IgD-negative memory B cell (primary cell): ENCODE measurements around the gene TMEM119. TPM values are rescaled to one million over a fixed set of nuclear protein-coding genes. Genes with fewer than 3 reads are reported as not detected.
A peak's percentile ranks its signal among the peaks of the same experiment; 100 is the strongest.
"Not testable (repeated sequence)": the region's sequence is repeated elsewhere in the genome, so short reads cannot be mapped to it uniquely, and the experiment has no call there.

Experiments used
- H3K27ac Mint-ChIP-seq, 3 donors: one replicate each; pipeline ENCODE4 v1.8.0; 2020 to 2022; ENCODE audit warnings: mild to moderate bottlenecking in 3 of 3, mixed read lengths in 3 of 3, moderate library complexity in 1 of 3
- H3K27me3 Mint-ChIP-seq: one replicate; pipeline ENCODE4 v1.8.0; 2021; ENCODE audit warnings: mixed read lengths
- H3K36me3 Mint-ChIP-seq: one replicate; pipeline ENCODE4 v1.8.0; 2020; ENCODE audit warnings: mild to moderate bottlenecking, mixed read lengths
- H3K4me1 Mint-ChIP-seq, 3 donors: one replicate each; pipeline ENCODE4 v1.8.0; 2020 to 2022; ENCODE audit warnings: mixed read lengths in 3 of 3, mild to moderate bottlenecking in 1 of 3
- H3K4me3 Mint-ChIP-seq, 4 donors: one replicate each; pipeline ENCODE4 v1.8.0; 2020 to 2022; ENCODE audit warnings: mild to moderate bottlenecking in 4 of 4, mixed read lengths in 4 of 4, moderate library complexity in 3 of 4
- H3K9me3 Mint-ChIP-seq, 3 donors: one replicate each; pipeline ENCODE4 v1.8.0; 2020 to 2021; ENCODE audit warnings: mixed read lengths in 3 of 3, mild to moderate bottlenecking in 1 of 3
- polyA plus RNA-seq: library from polyadenylated mRNA; unstranded; fragments of 300-500 nt; fragmentation: Illumina TruSeq; gene quantifications from one replicate; pipeline ENCODE4 v1.2.3, GENCODE V29; 2021

TMEM119 gene
- polyA plus RNA-seq, 1 donor from 2014 or later: 0.33 TPM

DNA sequence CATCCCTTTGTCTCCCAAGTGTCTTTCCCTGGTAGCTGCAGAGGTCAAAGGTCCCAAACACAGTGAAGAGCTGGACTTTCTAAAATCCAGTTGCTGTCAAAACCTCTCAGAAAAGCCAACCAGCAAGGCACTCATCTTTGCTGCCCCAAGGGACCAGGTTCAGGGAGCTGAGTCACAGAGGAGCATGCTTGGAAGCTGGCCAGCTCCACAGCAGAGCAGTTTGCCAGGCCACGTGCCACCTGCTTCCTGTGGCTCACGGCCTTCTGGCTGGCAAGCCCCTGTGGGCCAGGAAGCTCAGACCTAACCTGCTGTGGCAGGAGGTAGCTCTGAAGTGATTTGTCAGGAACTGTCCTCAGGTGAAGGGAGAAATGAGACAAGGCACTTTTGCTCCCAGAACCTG lies 31.9 kb downstream of the TMEM119 start:
- peaks cover 42 to 57% (median 48%) of the 10 kb centered on the region in 3 donors for H3K4me1 Mint-ChIP-seq

GRCh38 chr12:108565146-108565545 lies 32.7 kb downstream of the TMEM119 start:
- Mint-ChIP-seq H3K27ac (peak overlapping the region in 2 of 3 donors; percentile 71 to 76), H3K9me3 (no peaks in the 10 kb centered on the region), H3K4me3 (peak overlapping the region in 1 of 4 donors; percentile 18), H3K27me3 (no peaks in the 10 kb centered on the region), H3K4me1 (peaks cover 38 to 51% (median 45%) of the 10 kb centered on the region in 3 donors), H3K36me3 (peaks cover 8% of the 10 kb centered on the region)

More for the DNA sequence above, 31.9 kb downstream of the TMEM119 start:
- Mint-ChIP-seq H3K27ac (peak overlapping the region; percentile 58 to 99 (median 76)), H3K27me3 (no peaks in the 10 kb centered on the region), H3K36me3 (peaks cover 10% of the 10 kb centered on the region), H3K4me3 (peak overlapping the region in 3 of 4 donors; percentile 23 to 81 (median 60)), H3K9me3 (no peaks in the 10 kb centered on the region)

- peaks cover 8% of the 10 kb centered on the region for H3K36me3 Mint-ChIP-seq
- H3K27ac Mint-ChIP-seq: peak overlapping the region in 1 of 3 donors; percentile 71
- H3K4me3 Mint-ChIP-seq: peak overlapping the region in 1 of 4 donors; percentile 97
- H3K9me3 Mint-ChIP-seq: no peaks in the 10 kb centered on the region
- H3K4me1 Mint-ChIP-seq: peaks cover 40 to 51% (median 45%) of the 10 kb centered on the region in 3 donors
- no peaks in the 10 kb centered on the region for H3K27me3 Mint-ChIP-seq
Measured at GRCh38 chr12:108564724-108565123, 33.2 kb downstream of the TMEM119 start.

GRCh38 chr12:108563804-108564151 lies 34.1 kb downstream of the TMEM119 start:
- no peaks in the 10 kb centered on the region for H3K9me3 Mint-ChIP-seq
- H3K27me3 Mint-ChIP-seq: no peaks in the 10 kb centered on the region
- peak overlapping the region; percentile 97 to 100 (median 100) for H3K4me3 Mint-ChIP-seq
- H3K36me3 Mint-ChIP-seq: peaks cover 6% of the 10 kb centered on the region
- peaks cover 36 to 50% (median 44%) of the 10 kb centered on the region in 3 donors for H3K4me1 Mint-ChIP-seq
- peak overlapping the region; percentile 97 to 99 (median 99) for H3K27ac Mint-ChIP-seq

DNA sequence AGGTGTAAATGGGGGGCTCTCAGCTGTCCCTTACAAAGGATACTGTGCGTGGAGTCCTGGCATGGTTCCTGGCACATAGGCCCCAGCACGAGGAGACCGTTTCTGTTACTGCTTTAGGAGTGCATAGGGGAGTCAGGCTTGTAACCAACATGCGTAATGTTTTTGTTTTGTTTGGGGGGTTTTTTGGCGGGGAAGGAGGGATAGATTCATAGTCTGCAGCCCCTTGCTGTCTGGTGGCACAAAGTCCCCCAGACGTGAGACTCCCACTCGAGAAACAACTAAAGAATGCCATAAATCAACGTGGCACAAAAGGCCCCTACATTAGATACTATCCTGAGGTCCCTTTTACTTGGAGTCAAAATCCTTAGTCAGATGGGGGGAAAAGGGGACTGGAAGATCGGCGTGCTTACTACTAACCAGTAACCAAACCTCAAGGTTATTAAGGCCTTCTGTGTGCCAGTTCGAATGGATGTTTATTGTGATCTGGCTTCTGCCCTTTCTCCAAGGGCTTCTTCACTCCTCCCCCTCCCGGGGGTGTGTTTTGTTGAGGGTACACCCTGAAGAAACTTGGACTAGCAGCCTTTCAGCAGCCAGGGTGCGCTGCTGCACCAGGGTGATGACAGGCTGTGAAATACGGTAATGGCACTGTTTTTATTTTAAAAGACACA lies 34.6 kb downstream of the TMEM119 start:
- H3K27me3 Mint-ChIP-seq: no peaks in the 10 kb centered on the region
- H3K9me3 Mint-ChIP-seq: no peaks in the 10 kb centered on the region
- H3K27ac Mint-ChIP-seq: peak overlapping the region; percentile 97 to 99 (median 99)
- H3K36me3 Mint-ChIP-seq: peaks cover 6% of the 10 kb centered on the region
- peaks cover 31 to 48% (median 41%) of the 10 kb centered on the region in 3 donors for H3K4me1 Mint-ChIP-seq
- peak overlapping the region; percentile 97 to 100 (median 100) for H3K4me3 Mint-ChIP-seq

DNA sequence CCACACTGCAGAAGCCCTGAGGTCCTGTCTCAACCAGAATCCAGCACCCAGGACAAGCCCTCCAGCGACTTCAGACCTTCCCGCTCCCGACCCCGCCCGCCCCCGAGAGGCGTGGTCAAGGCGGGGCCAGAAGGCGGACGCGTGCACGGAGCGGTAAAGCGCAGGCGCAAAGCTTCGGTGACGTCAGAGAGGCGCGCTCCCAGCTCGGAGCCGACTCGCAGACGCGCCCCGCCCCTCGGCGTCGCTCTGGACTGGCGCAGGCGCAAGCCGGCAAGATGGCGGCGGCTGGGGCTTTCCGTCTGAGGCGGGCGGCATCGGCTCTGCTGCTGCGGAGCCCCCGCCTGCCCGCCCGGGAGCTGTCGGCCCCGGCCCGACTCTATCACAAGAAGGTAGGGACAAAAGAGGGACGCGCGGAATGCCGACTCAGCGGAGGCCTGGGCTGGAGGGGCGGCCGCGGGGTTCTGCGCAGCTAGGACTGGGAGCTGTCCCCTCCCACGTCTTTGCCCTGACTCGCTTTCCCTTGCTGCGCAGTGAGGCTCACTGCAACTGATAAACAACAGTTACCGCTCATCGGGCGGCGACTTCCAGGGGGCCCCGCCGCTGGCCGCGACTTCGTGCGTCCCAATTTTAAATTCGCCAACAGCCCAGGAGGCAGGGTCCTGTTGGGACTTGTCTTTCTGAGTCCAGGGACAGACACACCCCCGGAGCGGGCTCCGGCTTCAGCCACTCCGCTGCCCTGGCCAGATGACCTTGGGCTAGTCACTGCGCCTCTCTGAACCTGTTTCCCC lies 35.3 kb downstream of the TMEM119 start, which contains the start of gene ISCU:
Gene ISCU (plus strand): TSS at position 249 of the 788 bp plus-strand sequence. CDS start 27 bp downstream, at position 276.
- H3K4me3 Mint-ChIP-seq: peak within 1 kb of the TSS; percentile 97 to 100 (median 100)
- no peaks in the 10 kb centered on the region for H3K27me3 Mint-ChIP-seq
- H3K27ac Mint-ChIP-seq: peak within 1 kb of the TSS; percentile 97 to 99 (median 99)
- H3K9me3 Mint-ChIP-seq: no peaks in the 10 kb centered on the region
- H3K4me1 Mint-ChIP-seq: peaks cover 24 to 44% (median 36%) of the 10 kb centered on the region in 3 donors
- H3K36me3 Mint-ChIP-seq: peaks cover 6% of the 10 kb centered on the region

DNA sequence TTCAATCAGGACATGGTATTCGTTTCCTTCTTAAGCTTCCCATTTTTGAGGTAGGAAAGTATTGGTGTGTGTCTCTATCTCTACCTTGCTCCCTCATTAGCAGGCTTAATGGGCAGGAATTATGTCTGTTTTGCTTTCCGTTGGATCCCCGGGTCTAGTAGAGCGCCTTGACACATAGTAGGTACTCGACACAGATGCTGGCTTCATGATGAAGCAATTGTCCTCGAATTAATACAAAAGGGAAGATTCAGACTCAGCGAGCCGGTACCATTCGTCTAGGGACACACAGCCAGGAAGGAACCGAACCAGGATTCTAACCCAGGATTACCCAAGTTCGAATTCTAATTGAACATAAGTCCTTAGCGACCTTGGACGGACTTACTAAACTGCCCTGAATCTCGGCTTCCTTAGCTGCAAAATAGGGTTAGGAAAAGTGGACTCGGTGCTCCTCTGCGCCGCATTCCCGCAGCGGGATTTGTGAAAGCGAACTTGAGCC lies 36.0 kb downstream of the TMEM119 start:
- H3K36me3 Mint-ChIP-seq: peaks cover 3% of the 10 kb centered on the region
- H3K9me3 Mint-ChIP-seq: no peaks in the 10 kb centered on the region
- H3K27ac Mint-ChIP-seq: peak overlapping the region; percentile 97 to 99 (median 99)
- H3K4me3 Mint-ChIP-seq: peak overlapping the region; percentile 97 to 100 (median 100)
- H3K4me1 Mint-ChIP-seq: peaks cover 23 to 41% (median 33%) of the 10 kb centered on the region in 3 donors
- no peaks in the 10 kb centered on the region for H3K27me3 Mint-ChIP-seq

DNA sequence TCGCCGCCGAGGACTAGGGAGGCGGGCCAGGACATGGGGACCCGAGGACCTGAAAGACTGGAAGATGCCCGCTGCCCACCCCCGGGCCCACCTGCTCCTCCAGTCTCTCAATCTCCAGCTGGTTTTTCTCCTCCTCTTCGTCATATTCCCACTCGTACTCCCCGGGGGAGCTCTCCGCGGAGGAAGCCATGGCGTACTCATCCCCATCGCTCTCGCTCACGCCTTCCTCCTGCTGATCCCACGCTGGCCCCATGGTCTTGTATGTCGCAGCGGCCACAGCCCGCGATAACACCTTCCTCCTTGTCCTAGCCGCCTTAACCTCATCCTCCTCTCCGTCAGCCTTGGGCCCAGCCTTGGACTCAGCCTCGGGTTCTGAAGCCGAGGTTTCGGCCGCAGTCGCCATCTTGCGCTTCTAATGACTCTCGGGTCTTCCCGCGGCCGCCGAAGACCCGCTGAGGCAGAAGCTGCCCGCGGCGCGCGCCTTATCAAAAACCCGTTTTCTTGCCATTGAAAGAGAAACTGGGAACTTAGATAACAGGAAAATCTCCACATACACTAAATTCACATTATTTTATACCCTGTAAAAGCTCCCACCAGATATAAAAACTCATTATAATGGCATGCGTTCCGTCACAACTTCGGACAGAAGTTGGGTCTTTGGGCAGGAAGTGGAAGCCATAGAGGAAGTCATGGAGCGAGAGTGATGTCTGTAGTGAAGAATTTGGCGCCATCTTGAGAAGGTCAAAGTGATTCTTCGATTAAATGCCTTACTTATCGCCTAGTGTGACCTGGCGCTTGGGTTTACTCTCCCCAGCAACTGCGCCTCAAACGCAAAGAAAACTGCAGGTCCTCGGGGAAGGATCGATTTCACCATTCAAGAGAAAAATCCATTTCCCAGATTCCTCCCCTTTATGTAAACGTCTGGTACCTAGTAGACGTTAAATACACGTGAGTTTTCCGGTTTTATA lies 36.8 kb downstream of the TMEM119 start, which contains the start of gene SART3:
Gene SART3 (minus strand): TSS at position 422 of the 968 bp plus-strand sequence. CDS start 19 bp downstream, at position 403.
- no peaks in the 10 kb centered on the region for H3K27me3 Mint-ChIP-seq
- H3K27ac Mint-ChIP-seq: peak within 1 kb of the TSS; percentile 97 to 99 (median 99)

GRCh38 chr12:108560321-108560721 lies 37.6 kb downstream of the TMEM119 start:
- Mint-ChIP-seq H3K9me3 (no peaks in the 10 kb centered on the region), H3K27ac (peak overlapping the region; percentile 97 to 99 (median 99)), H3K36me3 (no peaks in the 10 kb centered on the region), H3K4me3 (peak overlapping the region; percentile 97 to 100 (median 100)), H3K4me1 (peaks cover 32 to 44% (median 33%) of the 10 kb centered on the region in 3 donors), H3K27me3 (no peaks in the 10 kb centered on the region)

More for the DNA sequence above, 36.8 kb downstream of the TMEM119 start, which contains the start of gene SART3:
- H3K4me1 Mint-ChIP-seq: peaks cover 31 to 41% (median 37%) of the 10 kb centered on the region in 3 donors
- H3K9me3 Mint-ChIP-seq: no peaks in the 10 kb centered on the region
- H3K4me3 Mint-ChIP-seq: peak within 1 kb of the TSS; percentile 97 to 100 (median 100)
- H3K36me3 Mint-ChIP-seq: peaks cover 3% of the 10 kb centered on the region

- Mint-ChIP-seq H3K27ac (peak overlapping the region; percentile 97 to 99 (median 99)), H3K27me3 (no peaks in the 10 kb centered on the region), H3K4me1 (peaks cover 35 to 48% (median 36%) of the 10 kb centered on the region in 3 donors), H3K4me3 (peak overlapping the region; percentile 97 to 100 (median 100)), H3K9me3 (no peaks in the 10 kb centered on the region), H3K36me3 (no peaks in the 10 kb centered on the region)
Measured at GRCh38 chr12:108559748-108560147, 38.1 kb downstream of the TMEM119 start.

GRCh38 chr12:108559007-108559655 lies 38.8 kb downstream of the TMEM119 start:
- no peaks in the 10 kb centered on the region for H3K27me3 Mint-ChIP-seq
- no peaks in the 10 kb centered on the region for H3K36me3 Mint-ChIP-seq
- no peaks in the 10 kb centered on the region for H3K9me3 Mint-ChIP-seq
- peak overlapping the region; percentile 23 to 69 (median 38) for H3K27ac Mint-ChIP-seq
- H3K4me3 Mint-ChIP-seq: peak overlapping the region; percentile 65 to 89 (median 83)
- peaks cover 37 to 48% (median 39%) of the 10 kb centered on the region in 3 donors for H3K4me1 Mint-ChIP-seq

DNA sequence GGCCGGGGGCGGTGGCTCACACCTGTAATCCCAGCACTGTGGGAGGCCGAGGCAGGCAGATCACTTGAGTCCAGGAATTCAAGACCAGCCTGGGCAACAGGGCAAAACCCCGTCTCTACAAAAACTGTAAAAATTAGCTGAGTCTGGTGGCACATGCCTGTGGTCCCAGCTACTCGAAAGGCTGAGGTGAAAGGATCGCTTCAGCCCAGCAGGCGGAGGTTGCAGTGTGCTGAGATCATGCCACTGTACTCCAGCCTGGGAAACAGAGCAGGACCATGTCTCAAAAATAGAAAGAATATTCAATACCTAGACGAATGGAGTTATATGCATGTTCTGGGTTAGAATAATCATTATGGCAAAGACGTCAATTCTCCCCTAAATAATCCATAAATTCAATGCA lies 42.5 kb downstream of the TMEM119 start:
- peaks cover 55 to 67% (median 61%) of the 10 kb centered on the region in 3 donors for H3K4me1 Mint-ChIP-seq
- H3K9me3 Mint-ChIP-seq, H3K36me3 Mint-ChIP-seq, H3K27ac Mint-ChIP-seq, H3K4me3 Mint-ChIP-seq, H3K27me3 Mint-ChIP-seq: not testable (repeated sequence)

- Mint-ChIP-seq H3K27me3 (no peaks in the 10 kb centered on the region), H3K4me3 (peak overlapping the region in 2 of 4 donors; percentile 38 to 39), H3K4me1 (peaks cover 49 to 62% (median 58%) of the 10 kb centered on the region in 3 donors), H3K36me3 (no peaks in the 10 kb centered on the region), H3K27ac (no peak overlapping the region), H3K9me3 (no peaks in the 10 kb centered on the region)
Measured at GRCh38 chr12:108553799-108554198, 44.1 kb downstream of the TMEM119 start.
